Measurements from ENCODE around the gene CAPN8.
"Not testable (repeated sequence)": the region's sequence is repeated elsewhere in the genome, so short reads cannot be mapped to it uniquely, and the experiment has no call there.

The CAPN8 gene

GRCh38 chr1:223520200-223520599 lies 145.3 kb downstream of the CAPN8 start:
- no peak for DNase-seq

- no peak for DNase-seq
Measured at GRCh38 chr1:223519116-223519515, 146.4 kb downstream of the CAPN8 start.

DNA sequence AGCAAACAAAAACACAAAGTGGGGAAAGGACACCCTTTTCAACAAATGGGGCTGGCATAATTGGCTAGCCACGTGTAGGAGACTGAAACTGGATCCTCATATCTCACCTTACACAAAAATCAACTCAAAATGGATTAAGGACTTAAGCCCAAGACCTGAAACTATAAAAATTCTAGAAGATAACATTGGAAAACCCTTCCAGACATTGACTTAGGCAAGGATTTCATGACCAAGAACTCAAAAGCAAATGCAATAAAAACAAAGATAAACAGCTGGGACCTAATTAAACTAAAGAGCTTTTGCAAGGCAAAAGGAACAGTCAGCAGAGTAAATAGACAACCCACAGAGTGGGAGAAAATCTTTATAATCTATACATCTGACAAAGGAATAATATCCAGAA lies 146.9 kb downstream of the CAPN8 start:
- not testable (repeated sequence) for DNase-seq

GRCh38 chr1:223515926-223516325 lies 149.6 kb downstream of the CAPN8 start:
- no peak for DNase-seq

GRCh38 chr1:223515421-223515820 lies 150.1 kb downstream of the CAPN8 start:
- DNase-seq = peak; percentile 25

DNA sequence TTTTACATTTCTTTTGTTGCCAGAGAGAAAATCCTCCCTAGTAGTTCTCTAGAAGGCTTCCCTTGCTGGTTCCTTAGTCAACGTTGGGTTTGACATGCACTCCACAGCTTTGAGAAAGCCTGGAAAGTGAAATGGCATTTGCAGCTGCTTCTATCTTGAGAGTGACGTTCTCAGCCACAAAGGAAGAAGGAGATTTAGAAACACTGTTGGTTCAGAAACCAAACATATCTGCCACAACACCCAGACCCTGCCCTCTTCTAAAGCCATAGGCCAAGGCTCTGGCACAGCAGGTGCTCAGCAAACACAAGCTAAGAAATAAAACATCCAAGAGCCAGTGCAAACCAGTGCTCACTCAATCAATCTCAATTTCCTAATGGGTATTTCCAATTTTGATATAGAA lies 150.9 kb downstream of the CAPN8 start:
- no peak for DNase-seq

GRCh38 chr1:223513309-223513708 lies 152.2 kb downstream of the CAPN8 start:
- DNase-seq = no peak

- DNase-seq = no peak
Measured at GRCh38 chr1:223512057-223512456, 153.4 kb downstream of the CAPN8 start.

GRCh38 chr1:223508796-223509195 lies 156.7 kb downstream of the CAPN8 start:
- no peak for DNase-seq

GRCh38 chr1:223504741-223505140 lies 160.8 kb downstream of the CAPN8 start:
- no peak for DNase-seq

DNA sequence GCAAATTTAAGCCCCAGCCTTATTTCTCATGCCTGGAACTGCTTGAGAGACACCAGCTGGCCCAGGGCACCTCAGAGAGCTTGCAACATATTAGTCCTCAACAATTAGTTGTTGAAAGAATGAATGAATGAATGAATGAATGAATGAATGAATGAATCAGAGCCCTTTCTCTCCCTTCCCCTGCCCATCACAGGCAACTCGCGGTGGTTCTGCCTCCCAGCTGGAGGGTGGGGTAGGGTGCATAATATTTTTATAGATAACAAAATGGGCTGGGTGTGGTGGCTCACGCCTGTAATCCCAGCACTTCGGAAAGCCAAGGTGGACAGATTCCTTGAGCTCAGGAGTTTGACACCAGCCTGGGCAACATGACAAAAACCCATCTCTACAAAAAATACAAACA lies 162.2 kb downstream of the CAPN8 start:
- DNase-seq = no peak

- DNase-seq = no peak
Measured at GRCh38 chr1:223500560-223501425, 164.7 kb downstream of the CAPN8 start.

- DNase-seq = no peak
Measured at GRCh38 chr1:223496883-223497282, 168.6 kb downstream of the CAPN8 start.

DNA sequence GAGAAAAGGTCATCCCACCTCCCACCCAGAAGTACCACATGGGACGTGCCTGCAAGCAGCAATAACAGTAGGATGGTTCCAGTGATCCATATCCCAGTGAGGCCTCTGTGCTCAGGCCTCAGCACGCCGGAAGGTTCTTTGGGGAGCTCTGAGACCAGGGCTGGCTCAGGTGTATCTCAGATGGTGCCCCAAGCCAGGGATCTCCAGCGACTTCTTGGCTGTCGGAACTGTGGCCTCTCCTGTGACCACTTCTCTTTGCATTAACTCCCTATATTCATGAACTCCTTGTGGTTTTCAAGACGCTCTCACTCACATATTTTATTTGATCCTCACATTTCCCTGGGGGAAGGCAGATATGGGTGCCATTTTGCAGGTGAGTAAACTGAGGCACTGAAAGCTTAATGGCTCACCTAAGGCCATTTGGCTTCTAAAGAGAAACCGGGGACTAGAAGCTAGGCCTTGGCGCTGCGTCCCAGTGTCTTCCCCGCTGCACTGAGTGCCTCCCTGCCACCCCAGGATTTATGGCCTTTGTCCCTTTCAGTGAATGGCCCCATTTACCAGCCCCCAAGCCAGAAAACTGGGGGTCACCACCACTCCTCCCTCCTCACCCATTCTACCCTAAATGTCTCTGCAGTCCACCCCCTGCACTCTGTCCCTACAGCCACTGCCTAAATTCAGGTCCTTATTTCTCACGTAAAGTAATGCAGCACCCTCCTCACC lies 170.4 kb downstream of the CAPN8 start:
- no peak for DNase-seq

DNA sequence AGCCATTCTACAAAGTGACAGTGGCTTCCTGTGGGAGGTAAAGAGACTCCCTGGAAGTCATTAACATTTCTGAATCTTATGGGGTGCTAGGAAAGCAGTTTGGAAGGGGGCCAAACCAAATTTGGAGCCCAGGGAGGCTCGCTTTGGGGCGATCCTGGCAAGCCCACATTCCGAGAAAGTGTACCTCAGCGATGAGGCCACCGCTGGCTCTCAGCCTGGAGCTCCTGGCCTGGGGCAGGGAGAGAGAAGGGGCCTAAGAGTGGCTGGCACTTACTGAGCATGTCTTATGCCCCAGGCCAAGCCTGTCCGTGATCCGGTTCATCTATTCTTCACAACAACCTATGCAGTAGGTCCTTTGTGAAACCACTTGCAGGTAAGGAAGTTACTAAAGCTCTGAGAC lies 173.5 kb downstream of the CAPN8 start:
- no peak for DNase-seq
